Right atrium auricular region (tissue), 2 donors: Measurements from ENCODE around the gene BCOR. TPM values are rescaled to one million over a fixed set of nuclear protein-coding genes. Genes with fewer than 3 reads are reported as not detected.

Experiments used
- DNase-seq: peaks from one replicate; pipeline ENCODE4 v3.0.0-alpha.2; 2019; ENCODE audit warnings: low spot score
- H3K27ac ChIP-seq, 2 donors: fragments of 200-600 bp; sonication (generic); 1 replicate in 1 of 2; 2 replicates in 1 of 2; pipeline ENCODE4 v1.5.1; 2016 to 2019
- H3K27me3 ChIP-seq, 2 donors: fragments of 200-600 bp; sonication (generic); one replicate each; pipeline versions ENCODE4 v1.5.1 to v1.6.0; 2017 to 2019
- H3K36me3 ChIP-seq: fragments of 200-600 bp; sonication (generic); one replicate; pipeline ENCODE4 v1.5.1; 2016
- H3K4me1 ChIP-seq, 2 donors: fragments of 200-600 bp; sonication (generic); one replicate each; pipeline versions ENCODE4 v1.5.1 to v1.6.0; 2017 to 2019
- H3K4me3 ChIP-seq, 2 donors: fragments of 200-600 bp; sonication (generic); 1 replicate in 1 of 2; 2 replicates in 1 of 2; pipeline ENCODE4 v1.5.1; 2017 to 2019; ENCODE audit warnings: mild to moderate bottlenecking in 1 of 2, moderate library complexity in 1 of 2
- H3K9me3 ChIP-seq, 2 donors: fragments of 200-600 bp; sonication (generic); one replicate each; pipeline ENCODE4 v1.5.1; 2019
- CTCF ChIP-seq, 2 donors: fragments of 200-600 bp; sonication (generic); IDR thresholded peaks; one replicate each; pipeline ENCODE4 v1.5.1; 2019; ENCODE audit warnings: antibody characterized with exemption in 2 of 2
- total RNA-seq, 2 donors: library from RNA; depleted of rRNA; stranded (reverse); fragments of >200 nt; gene quantifications; one replicate each; pipeline ENCODE4 v1.1.0, GENCODE V29; 2016

The BCOR gene
- total RNA-seq, 2 donors from 2014 or later = 24.3 to 37.1 TPM

- H3K27me3 ChIP-seq = no peaks in the 10 kb centered on the region
- no peaks in the 10 kb centered on the region for H3K4me1 ChIP-seq
- DNase-seq = no peak
- H3K9me3 ChIP-seq = no peaks in the 10 kb centered on the region
- no peak for TF ChIP-seq CTCF (IDR thresholded peaks at IDR 0.05)
- no peak overlapping the region for H3K27ac ChIP-seq
- H3K36me3 ChIP-seq = peaks cover 25% of the 10 kb centered on the region
- no peak overlapping the region for H3K4me3 ChIP-seq
Observed at GRCh38 chrX:40065296-40066046, 32.3 kb downstream of the BCOR start.

- no peak for TF ChIP-seq CTCF (IDR thresholded peaks at IDR 0.05)
- Histone ChIP-seq H3K27ac (no peak overlapping the region), H3K4me3 (no peak overlapping the region), H3K9me3 (no peaks in the 10 kb centered on the region), H3K36me3 (peaks cover 18% of the 10 kb centered on the region), H3K4me1 (no peaks in the 10 kb centered on the region), H3K27me3 (no peaks in the 10 kb centered on the region)
- DNase-seq = no peak
Observed at GRCh38 chrX:40064055-40064597, 33.6 kb downstream of the BCOR start.

- H3K4me3 ChIP-seq = no peak overlapping the region
- no peaks in the 10 kb centered on the region for H3K9me3 ChIP-seq
- H3K27ac ChIP-seq = no peak overlapping the region
- H3K4me1 ChIP-seq = no peaks in the 10 kb centered on the region
- TF ChIP-seq CTCF (IDR thresholded peaks at IDR 0.05) = no peak
- H3K36me3 ChIP-seq = peaks cover 16% of the 10 kb centered on the region
- DNase-seq = no peak
- H3K27me3 ChIP-seq = no peaks in the 10 kb centered on the region
Observed at GRCh38 chrX:40063555-40063954, 34.2 kb downstream of the BCOR start.

- Histone ChIP-seq H3K27ac (no peak overlapping the region), H3K4me3 (no peak overlapping the region), H3K27me3 (no peaks in the 10 kb centered on the region), H3K9me3 (no peaks in the 10 kb centered on the region), H3K4me1 (no peaks in the 10 kb centered on the region), H3K36me3 (peaks cover 16% of the 10 kb centered on the region)
- no peak for DNase-seq
- no peak for TF ChIP-seq CTCF (IDR thresholded peaks at IDR 0.05)
Observed at GRCh38 chrX:40062525-40063155, 35.1 kb downstream of the BCOR start.

GRCh38 chrX:40061871-40062524, 35.8 kb downstream of the BCOR start:
- Histone ChIP-seq H3K27ac (no peak overlapping the region), H3K27me3 (no peaks in the 10 kb centered on the region), H3K36me3 (peaks cover 22% of the 10 kb centered on the region), H3K4me3 (no peak overlapping the region), H3K9me3 (no peaks in the 10 kb centered on the region), H3K4me1 (no peaks in the 10 kb centered on the region)
- TF ChIP-seq CTCF (IDR thresholded peaks at IDR 0.05) = no peak
- DNase-seq = no peak
